ENCODE measurements around the gene LMAN2L. TPM values are rescaled to one million over a fixed set of nuclear protein-coding genes. Genes with fewer than 3 reads are reported as not detected.

Gene LMAN2L
- total RNA-seq, 2 donors from 2014 or later: 9.1 to 12.8 TPM

DNA sequence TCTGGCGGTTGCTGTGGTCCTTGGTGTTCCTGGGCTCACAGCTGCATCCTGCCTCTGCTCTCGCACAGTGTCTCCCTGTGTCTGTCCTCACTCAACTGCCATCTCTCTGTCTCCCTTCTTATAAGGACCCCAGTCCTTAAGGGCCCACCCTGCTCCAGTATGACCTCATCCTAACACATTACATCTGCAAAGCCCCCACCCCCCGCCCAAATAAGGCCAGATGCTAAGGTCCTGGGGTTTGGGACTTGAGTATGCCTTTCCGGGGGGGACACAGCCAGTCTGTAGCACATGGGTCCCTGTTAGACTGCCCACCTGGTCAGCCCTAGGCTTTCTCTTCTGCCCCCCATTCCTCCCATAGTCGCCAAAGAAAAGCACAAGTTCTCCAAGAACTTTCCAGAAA is 56.6 kb downstream of the LMAN2L start:
- H3K36me3 ChIP-seq: no peaks in the 10 kb centered on the region
- H3K9me3 ChIP-seq: no peaks in the 10 kb centered on the region
- TF ChIP-seq, protein P1, sequence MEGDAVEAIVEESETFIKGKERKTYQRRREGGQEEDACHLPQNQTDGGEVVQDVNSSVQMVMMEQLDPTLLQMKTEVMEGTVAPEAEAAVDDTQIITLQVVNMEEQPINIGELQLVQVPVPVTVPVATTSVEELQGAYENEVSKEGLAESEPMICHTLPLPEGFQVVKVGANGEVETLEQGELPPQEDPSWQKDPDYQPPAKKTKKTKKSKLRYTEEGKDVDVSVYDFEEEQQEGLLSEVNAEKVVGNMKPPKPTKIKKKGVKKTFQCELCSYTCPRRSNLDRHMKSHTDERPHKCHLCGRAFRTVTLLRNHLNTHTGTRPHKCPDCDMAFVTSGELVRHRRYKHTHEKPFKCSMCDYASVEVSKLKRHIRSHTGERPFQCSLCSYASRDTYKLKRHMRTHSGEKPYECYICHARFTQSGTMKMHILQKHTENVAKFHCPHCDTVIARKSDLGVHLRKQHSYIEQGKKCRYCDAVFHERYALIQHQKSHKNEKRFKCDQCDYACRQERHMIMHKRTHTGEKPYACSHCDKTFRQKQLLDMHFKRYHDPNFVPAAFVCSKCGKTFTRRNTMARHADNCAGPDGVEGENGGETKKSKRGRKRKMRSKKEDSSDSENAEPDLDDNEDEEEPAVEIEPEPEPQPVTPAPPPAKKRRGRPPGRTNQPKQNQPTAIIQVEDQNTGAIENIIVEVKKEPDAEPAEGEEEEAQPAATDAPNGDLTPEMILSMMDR (IDR thresholded peaks at IDR 0.05): no peak
- ATAC-seq (ENCODE audit: insufficient number of reproducible peaks, low FRiP score, low read depth) (no peak), DNase-seq (ENCODE audit: low spot score) (no peak)
- peaks cover 11 to 23% of the 10 kb centered on the region in 2 donors for H3K4me1 ChIP-seq (ENCODE audit: control insufficient read depth in 1 of 2, low read depth in 2 of 2)
- H3K27me3 ChIP-seq (replicated peaks; ENCODE audit: insufficient read depth): no peaks in the 10 kb centered on the region
- H3K4me3 ChIP-seq: no peak overlapping the region
- no peak overlapping the region for H3K27ac ChIP-seq

DNA sequence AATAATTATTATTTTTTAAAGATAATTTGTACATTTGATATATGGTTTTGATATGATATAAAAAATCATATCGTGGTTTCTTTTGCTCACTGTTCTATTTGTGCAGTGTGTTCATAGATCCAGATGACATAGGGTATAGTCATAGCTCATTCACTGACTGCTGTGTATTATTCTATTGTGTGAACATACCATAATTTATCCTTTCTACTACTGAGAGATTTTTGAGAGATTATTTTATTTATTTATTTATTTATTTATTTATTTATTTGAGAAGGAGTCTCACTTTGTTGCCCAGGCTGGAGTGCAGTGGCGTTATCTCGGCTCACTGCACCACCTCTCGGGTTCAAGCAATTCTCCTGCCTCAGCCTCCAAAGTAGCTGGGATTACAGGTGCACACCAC is 58.3 kb downstream of the LMAN2L start:
- Histone ChIP-seq H3K4me1 (ENCODE audit: control insufficient read depth in 1 of 2, low read depth in 2 of 2) (peaks cover 11 to 28% of the 10 kb centered on the region in 2 donors), H3K27me3 (replicated peaks; ENCODE audit: insufficient read depth) (no peaks in the 10 kb centered on the region), H3K4me3 (no peak overlapping the region), H3K9me3 (no peaks in the 10 kb centered on the region), H3K27ac (no peak overlapping the region), H3K36me3 (no peaks in the 10 kb centered on the region)
- TF ChIP-seq, protein P1 (IDR thresholded peaks at IDR 0.05): no peak
- ATAC-seq (ENCODE audit: insufficient number of reproducible peaks, low FRiP score, low read depth) (no peak), DNase-seq (ENCODE audit: low spot score) (no peak)

DNA sequence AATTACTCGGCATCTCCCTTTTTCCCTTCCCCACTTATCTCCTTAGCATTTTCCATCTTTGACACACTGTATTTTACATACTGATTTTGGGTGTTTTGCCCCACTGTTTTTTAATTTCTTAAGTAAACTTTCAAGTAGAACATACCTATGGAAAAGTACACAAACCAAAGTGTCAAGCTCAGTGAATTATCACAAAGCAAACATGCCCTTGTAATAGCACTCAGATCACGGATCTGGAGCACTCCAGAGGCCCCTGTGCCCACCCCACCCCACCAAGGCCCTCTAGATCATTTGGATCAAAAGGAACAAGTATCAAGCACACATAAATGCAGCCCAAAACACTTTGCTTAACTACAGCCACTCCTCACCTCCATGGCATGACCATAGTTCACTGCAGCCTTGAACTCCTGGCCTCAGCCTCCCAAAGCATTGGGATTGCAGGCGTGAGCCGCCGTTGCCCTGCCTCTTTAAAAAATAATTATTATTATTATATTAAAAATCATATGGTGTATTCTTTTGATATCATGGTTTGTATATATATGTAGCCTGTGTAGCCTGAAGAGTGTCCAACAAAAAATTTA is 59.2 kb downstream of the LMAN2L start:
- H3K4me1 ChIP-seq (ENCODE audit: control insufficient read depth in 1 of 2, low read depth in 2 of 2): peaks cover 11 to 35% of the 10 kb centered on the region in 2 donors
- no peak overlapping the region for H3K27ac ChIP-seq
- H3K36me3 ChIP-seq: no peaks in the 10 kb centered on the region
- ATAC-seq (ENCODE audit: insufficient number of reproducible peaks, low FRiP score, low read depth) (no peak), DNase-seq (ENCODE audit: low spot score) (no peak)
- TF ChIP-seq, protein P1 (IDR thresholded peaks at IDR 0.05): no peak
- peak overlapping the region; percentile 49 for H3K4me3 ChIP-seq
- no peaks in the 10 kb centered on the region for H3K27me3 ChIP-seq (replicated peaks; ENCODE audit: insufficient read depth)
- no peaks in the 10 kb centered on the region for H3K9me3 ChIP-seq

DNA sequence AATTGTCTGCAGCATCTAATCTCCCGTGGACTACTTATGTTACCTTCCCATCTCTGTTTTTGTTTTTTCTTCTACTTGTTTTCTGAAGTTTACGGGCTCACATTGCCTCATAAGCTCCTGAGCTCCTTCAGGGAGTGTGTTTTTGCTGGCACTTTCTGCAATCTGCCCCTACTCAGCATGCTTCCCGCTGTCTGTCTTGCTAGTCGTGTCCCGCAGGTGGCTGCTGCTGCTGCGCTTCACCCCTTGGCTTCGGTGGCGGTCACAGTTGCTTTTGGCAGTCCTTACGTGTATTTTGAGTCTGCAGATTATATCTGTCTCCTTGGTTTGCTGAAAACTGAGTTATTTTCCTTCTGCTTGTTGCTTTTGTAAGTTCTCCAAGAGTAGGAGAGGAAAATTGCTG is 60.0 kb downstream of the LMAN2L start:
- no peak overlapping the region for H3K27ac ChIP-seq
- no peaks in the 10 kb centered on the region for H3K27me3 ChIP-seq (replicated peaks; ENCODE audit: insufficient read depth)
- H3K4me1 ChIP-seq (ENCODE audit: control insufficient read depth in 1 of 2, low read depth in 2 of 2): peaks cover 11 to 28% of the 10 kb centered on the region in 2 donors
- no peak for DNase-seq (ENCODE audit: low spot score)
- no peaks in the 10 kb centered on the region for H3K9me3 ChIP-seq
- H3K4me3 ChIP-seq: peak overlapping the region; percentile 49
- TF ChIP-seq, protein P1 (IDR thresholded peaks at IDR 0.05): no peak
- ATAC-seq (ENCODE audit: insufficient number of reproducible peaks, low FRiP score, low read depth): no peak
- no peaks in the 10 kb centered on the region for H3K36me3 ChIP-seq

DNA sequence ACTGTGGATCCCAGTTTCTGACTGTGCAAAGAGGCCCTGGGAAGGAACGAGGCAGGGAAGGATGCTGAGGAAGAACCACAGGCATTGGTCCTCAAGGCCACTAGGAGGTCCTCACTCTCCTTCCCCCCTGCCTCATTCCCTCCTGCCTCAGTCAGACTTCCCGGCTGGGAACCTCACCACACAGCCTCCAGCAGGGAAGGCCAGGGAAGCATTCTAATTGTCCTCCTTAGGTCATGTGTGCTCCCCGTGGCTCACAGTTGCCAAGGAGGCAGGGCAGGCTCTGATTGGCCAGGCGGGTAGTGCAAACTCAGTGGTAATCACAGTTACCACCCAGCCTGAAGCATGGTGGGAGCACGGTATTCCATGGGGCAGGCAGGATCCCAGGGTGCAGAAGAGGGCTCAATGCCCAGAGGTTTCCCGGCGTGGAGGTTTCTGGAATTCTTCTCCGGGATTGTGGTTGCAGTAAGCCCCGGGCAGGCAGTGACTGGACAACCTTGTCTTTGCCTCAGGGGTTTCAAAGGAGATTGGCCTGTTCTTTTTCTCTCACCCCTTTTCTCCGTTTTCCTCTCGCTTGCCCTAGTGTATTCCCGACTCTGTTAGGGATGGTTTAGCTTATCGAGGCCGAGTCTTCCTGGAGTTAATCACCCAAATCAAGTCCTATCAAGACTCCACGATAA is 70.2 kb downstream of the LMAN2L start:
- H3K36me3 ChIP-seq: no peaks in the 10 kb centered on the region
- H3K4me3 ChIP-seq: no peak overlapping the region
- no peaks in the 10 kb centered on the region for H3K9me3 ChIP-seq
- ATAC-seq (ENCODE audit: insufficient number of reproducible peaks, low FRiP score, low read depth) (no peak), DNase-seq (ENCODE audit: low spot score) (no peak)
- TF ChIP-seq, protein P1 (IDR thresholded peaks at IDR 0.05): no peak
- H3K27ac ChIP-seq: no peak overlapping the region
- H3K27me3 ChIP-seq (replicated peaks; ENCODE audit: insufficient read depth): no peaks in the 10 kb centered on the region
- H3K4me1 ChIP-seq (ENCODE audit: control insufficient read depth in 1 of 2, low read depth in 2 of 2): peaks cover 12 to 15% of the 10 kb centered on the region in 2 donors
